ENCODE data around the gene PCDHGA1. TPM values are rescaled to one million over a fixed set of nuclear protein-coding genes. Genes with fewer than 3 reads are reported as not detected.

Gene PCDHGA1
- total and polyA plus RNA-seq, 2 experiments from 2014 or later = 0.33 TPM; not detected in 1

DNA sequence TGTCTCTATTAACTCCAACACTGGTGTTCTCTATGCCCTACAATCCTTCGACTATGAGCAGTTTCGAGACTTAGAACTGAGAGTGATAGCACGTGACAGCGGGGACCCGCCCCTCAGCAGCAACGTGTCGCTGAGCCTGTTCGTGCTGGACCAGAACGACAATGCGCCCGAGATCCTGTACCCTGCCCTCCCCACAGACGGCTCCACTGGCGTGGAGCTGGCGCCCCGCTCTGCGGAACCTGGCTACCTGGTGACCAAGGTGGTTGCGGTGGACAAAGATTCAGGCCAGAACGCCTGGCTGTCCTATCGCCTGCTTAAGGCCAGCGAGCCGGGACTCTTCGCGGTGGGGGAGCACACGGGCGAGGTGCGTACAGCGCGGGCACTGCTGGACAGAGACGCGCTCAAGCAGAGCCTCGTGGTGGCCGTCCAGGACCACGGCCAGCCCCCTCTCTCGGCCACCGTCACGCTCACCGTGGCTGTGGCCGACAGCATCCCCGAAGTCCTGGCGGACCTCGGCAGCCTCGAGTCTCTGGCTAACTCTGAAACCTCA, 92.5 kb downstream of the PCDHGA1 start:
- Histone ChIP-seq H3K9me3 (ENCODE audit: low read depth) (peaks cover 90% of the 10 kb centered on the region), H4K20me1 (ENCODE audit: insufficient read depth, poor library complexity, severe bottlenecking) (no peaks in the 10 kb centered on the region), H3K4me3 (no peak overlapping the region), H3K4me2 (no peak overlapping the region), H3K27ac (no peak overlapping the region), H3K27me3 (no peaks in the 10 kb centered on the region), H3K4me1 (ENCODE audit: insufficient read depth) (no peaks in the 10 kb centered on the region), H3K79me2 (peaks cover 13% of the 10 kb centered on the region), H3K9me2 (replicated peaks; ENCODE audit: insufficient read depth) (no peaks in the 10 kb centered on the region), H3K36me3 (replicated peaks; ENCODE audit: insufficient read depth, low read depth) (peaks cover 14% of the 10 kb centered on the region), H2AFZ (no peak overlapping the region)
- WGBS (ENCODE audit: low lambda C conversion rate, missing lambda C conversion rate) = 99% methylated on average over 40 of the region's 42 CpGs
- TF ChIP-seq EZH2 (IDR thresholded peaks at IDR 0.05; ENCODE audit: borderline replicate concordance) (no peak), EZH2phosphoT487 (IDR thresholded peaks at IDR 0.05; ENCODE audit: low read depth, severe bottlenecking, unreplicated experiment) (no peak)
- TF ChIP-seq, protein P1, sequence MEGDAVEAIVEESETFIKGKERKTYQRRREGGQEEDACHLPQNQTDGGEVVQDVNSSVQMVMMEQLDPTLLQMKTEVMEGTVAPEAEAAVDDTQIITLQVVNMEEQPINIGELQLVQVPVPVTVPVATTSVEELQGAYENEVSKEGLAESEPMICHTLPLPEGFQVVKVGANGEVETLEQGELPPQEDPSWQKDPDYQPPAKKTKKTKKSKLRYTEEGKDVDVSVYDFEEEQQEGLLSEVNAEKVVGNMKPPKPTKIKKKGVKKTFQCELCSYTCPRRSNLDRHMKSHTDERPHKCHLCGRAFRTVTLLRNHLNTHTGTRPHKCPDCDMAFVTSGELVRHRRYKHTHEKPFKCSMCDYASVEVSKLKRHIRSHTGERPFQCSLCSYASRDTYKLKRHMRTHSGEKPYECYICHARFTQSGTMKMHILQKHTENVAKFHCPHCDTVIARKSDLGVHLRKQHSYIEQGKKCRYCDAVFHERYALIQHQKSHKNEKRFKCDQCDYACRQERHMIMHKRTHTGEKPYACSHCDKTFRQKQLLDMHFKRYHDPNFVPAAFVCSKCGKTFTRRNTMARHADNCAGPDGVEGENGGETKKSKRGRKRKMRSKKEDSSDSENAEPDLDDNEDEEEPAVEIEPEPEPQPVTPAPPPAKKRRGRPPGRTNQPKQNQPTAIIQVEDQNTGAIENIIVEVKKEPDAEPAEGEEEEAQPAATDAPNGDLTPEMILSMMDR (IDR thresholded peaks at IDR 0.05; ENCODE audit: poor library complexity) = no peak
- DNase-seq (ENCODE audit: low spot score) = no peak

DNA sequence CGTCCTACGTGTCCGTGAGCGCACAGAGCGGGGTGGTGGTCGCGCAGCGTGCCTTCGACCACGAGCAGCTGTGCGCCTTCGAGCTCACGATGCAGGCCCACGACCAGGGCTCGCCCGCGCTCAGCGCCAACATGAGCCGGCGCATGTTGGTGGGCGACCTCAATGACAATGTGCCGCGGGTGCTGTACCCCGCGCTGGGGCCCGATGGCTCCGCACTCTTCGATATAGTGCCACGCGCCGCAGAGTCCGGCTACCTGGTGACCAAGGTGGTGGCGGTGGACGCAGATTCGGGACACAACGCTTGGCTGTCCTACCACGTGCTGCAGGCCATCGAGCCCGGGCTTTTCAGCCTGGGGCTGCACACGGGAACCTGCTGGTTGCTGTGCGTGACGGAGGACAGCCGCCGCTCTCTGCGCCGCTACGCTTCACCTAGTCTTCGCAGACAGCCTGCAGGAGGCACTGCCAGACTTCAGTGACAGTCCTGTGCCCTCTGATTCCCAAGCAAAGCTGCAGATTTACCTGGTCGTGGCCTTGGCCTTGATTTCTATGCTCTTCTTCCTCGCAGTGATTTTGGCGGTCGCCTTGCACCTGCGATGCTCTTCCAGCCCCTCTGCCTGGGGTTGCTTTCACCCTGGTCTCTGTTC, 97.6 kb downstream of the PCDHGA1 start:
- TF ChIP-seq EZH2 (IDR thresholded peaks at IDR 0.05; ENCODE audit: borderline replicate concordance) = no peak
- no peak for TF ChIP-seq EZH2phosphoT487 (IDR thresholded peaks at IDR 0.05; ENCODE audit: low read depth, severe bottlenecking, unreplicated experiment)
- TF ChIP-seq, protein P1 (IDR thresholded peaks at IDR 0.05; ENCODE audit: poor library complexity) = no peak
- over 99% methylated on average over 50 of the region's 53 CpGs for WGBS (ENCODE audit: low lambda C conversion rate, missing lambda C conversion rate)
- Histone ChIP-seq H3K79me2 (peaks cover 15% of the 10 kb centered on the region), H3K27me3 (no peaks in the 10 kb centered on the region), H4K20me1 (ENCODE audit: insufficient read depth, poor library complexity, severe bottlenecking) (no peaks in the 10 kb centered on the region), H3K4me2 (no peak overlapping the region), H3K9me3 (ENCODE audit: low read depth) (peaks cover 83% of the 10 kb centered on the region), H3K9me2 (replicated peaks; ENCODE audit: insufficient read depth) (no peaks in the 10 kb centered on the region), H3K36me3 (replicated peaks; ENCODE audit: insufficient read depth, low read depth) (peaks cover 15% of the 10 kb centered on the region), H3K27ac (no peak overlapping the region), H3K4me1 (ENCODE audit: insufficient read depth) (no peaks in the 10 kb centered on the region), H3K4me3 (no peak overlapping the region), H2AFZ (no peak overlapping the region)
- no peak for DNase-seq (ENCODE audit: low spot score)

DNA sequence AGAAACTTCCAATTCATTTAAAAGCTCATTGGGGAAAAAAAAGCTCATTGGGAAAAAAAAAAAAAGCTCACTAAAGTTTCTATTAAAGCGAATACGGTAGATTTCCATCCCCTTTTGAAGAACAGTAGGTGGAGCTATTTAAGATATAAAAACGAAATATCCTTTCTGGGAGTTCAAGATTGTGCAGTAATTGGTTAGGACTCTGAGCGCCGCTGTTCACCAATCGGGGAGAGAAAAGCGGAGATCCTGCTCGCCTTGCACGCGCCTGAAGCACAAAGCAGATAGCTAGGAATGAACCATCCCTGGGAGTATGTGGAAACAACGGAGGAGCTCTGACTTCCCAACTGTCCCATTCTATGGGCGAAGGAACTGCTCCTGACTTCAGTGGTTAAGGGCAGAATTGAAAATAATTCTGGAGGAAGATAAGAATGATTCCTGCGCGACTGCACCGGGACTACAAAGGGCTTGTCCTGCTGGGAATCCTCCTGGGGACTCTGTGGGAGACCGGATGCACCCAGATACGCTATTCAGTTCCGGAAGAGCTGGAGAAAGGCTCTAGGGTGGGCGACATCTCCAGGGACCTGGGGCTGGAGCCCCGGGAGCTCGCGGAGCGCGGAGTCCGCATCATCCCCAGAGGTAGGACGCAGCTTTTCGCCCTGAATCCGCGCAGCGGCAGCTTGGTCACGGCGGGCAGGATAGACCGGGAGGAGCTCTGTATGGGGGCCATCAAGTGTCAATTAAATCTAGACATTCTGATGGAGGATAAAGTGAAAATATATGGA, 100.2 kb downstream of the PCDHGA1 start, which contains the start of gene PCDHGA12:
PCDHGA12 (plus strand) TSS at position 176 of the 782 bp plus-strand sequence; CDS start at position 429, 253 bp downstream.
- TF ChIP-seq, protein P1 (IDR thresholded peaks at IDR 0.05; ENCODE audit: poor library complexity) = no peak
- Histone ChIP-seq H4K20me1 (ENCODE audit: insufficient read depth, poor library complexity, severe bottlenecking) (no peaks in the 10 kb centered on the region), H3K27me3 (no peaks in the 10 kb centered on the region), H3K79me2 (peaks cover 11% of the 10 kb centered on the region), H3K27ac (no peak within 1 kb of the TSS), H3K4me2 (no peak within 1 kb of the TSS), H3K9me3 (ENCODE audit: low read depth) (peaks cover 67% of the 10 kb centered on the region), H2AFZ (no peak within 1 kb of the TSS), H3K4me1 (ENCODE audit: insufficient read depth) (no peaks in the 10 kb centered on the region), H3K9me2 (replicated peaks; ENCODE audit: insufficient read depth) (no peaks in the 10 kb centered on the region), H3K4me3 (peak within 1 kb of the TSS; percentile 10), H3K36me3 (replicated peaks; ENCODE audit: insufficient read depth, low read depth) (peaks cover 14% of the 10 kb centered on the region)
- 98% methylated on average over 33 of the region's 33 CpGs for WGBS (ENCODE audit: low lambda C conversion rate, missing lambda C conversion rate)
- no peak for DNase-seq (ENCODE audit: low spot score)

Data from hepatocyte (in vitro differentiated cells).